OCI-LY1 (cell line): ENCODE measurements around the gene MANBA.

Experiments
- H2AFZ ChIP-seq: fragments of 200-600 bp; sonication (generic), shearing (Covaris generic); 2 replicates; pipeline ENCODE4 v1.6.0; 2014; ENCODE audit warnings: antibody characterized with exemption, mild to moderate bottlenecking, low read length
- H3F3A ChIP-seq: fragments of 200-600 bp; sonication (generic), shearing (Covaris generic); 2 replicates; pipeline ENCODE4 v1.6.0; 2014; ENCODE audit warnings: mild to moderate bottlenecking, antibody characterized with exemption, low read length, moderate library complexity; ENCODE audit not compliant: insufficient read depth
- H3K27ac ChIP-seq: fragments of 200-600 bp; sonication (generic); 2 replicates; pipeline ENCODE4 v1.5.1; 2014; ENCODE audit warnings: low read length, mixed run types, mild to moderate bottlenecking, low read depth; ENCODE audit not compliant: poor library complexity, severe bottlenecking
- H3K27me3 ChIP-seq: fragments of 200-600 bp; sonication (generic); 2 replicates; pipeline ENCODE4 v1.6.0; 2014; ENCODE audit warnings: antibody characterized with exemption, mild to moderate bottlenecking, low read length, moderate library complexity; ENCODE audit not compliant: insufficient read depth
- H3K36me3 ChIP-seq: fragments of 200-600 bp; sonication (generic); 2 replicates; pipeline ENCODE4 v1.6.1; 2014; ENCODE audit warnings: mild to moderate bottlenecking, antibody characterized with exemption, low read length, moderate library complexity, mixed read lengths; ENCODE audit not compliant: insufficient read depth
- H3K4me1 ChIP-seq: fragments of 200-600 bp; sonication (generic); 2 replicates; pipeline ENCODE4 v1.5.1; 2014; ENCODE audit warnings: mild to moderate bottlenecking, low read length, moderate library complexity; ENCODE audit not compliant: insufficient read depth, severe bottlenecking
- H3K4me2 ChIP-seq: fragments of 200-600 bp; sonication (generic), shearing (Covaris generic); 2 replicates; pipeline ENCODE4 v1.6.1; 2014; ENCODE audit warnings: low read length
- H3K4me3 ChIP-seq: fragments of 200-600 bp; sonication (generic); 2 replicates; pipeline ENCODE4 v1.5.1; 2014; ENCODE audit warnings: low read length, low read depth, mild to moderate bottlenecking, mixed read lengths; ENCODE audit not compliant: poor library complexity, severe bottlenecking
- H3K79me2 ChIP-seq: fragments of 200-600 bp; shearing (Covaris generic); 2 replicates; pipeline ENCODE4 v1.6.1; 2016; ENCODE audit warnings: mixed run types, low read length, mixed read lengths; ENCODE audit not compliant: insufficient read depth
- H3K9ac ChIP-seq: fragments of 200-600 bp; sonication (generic), shearing (Covaris generic); 2 replicates; pipeline ENCODE4 v1.6.1; 2014; ENCODE audit warnings: mild to moderate bottlenecking, low read length, mixed read lengths
- H3K9me2 ChIP-seq: fragments of 200-600 bp; sonication (generic), shearing (Covaris generic); 2 replicates; pipeline ENCODE4 v1.6.1; 2014; ENCODE audit warnings: low read depth, mild to moderate bottlenecking, low read length, mixed read lengths
- H3K9me3 ChIP-seq: fragments of 200-600 bp; shearing (Covaris generic); 2 replicates; pipeline ENCODE4 v1.6.1; 2014; ENCODE audit warnings: low read length, mixed read lengths
- H4K20me1 ChIP-seq: fragments of 200-600 bp; sonication (generic), shearing (Covaris generic); 2 replicates; pipeline ENCODE4 v1.6.0; 2016; ENCODE audit warnings: mild to moderate bottlenecking, low read length; ENCODE audit not compliant: insufficient read depth
- CTCF ChIP-seq: fragments of 200-600 bp; sonication (generic), shearing (Covaris generic); IDR thresholded peaks from 2 replicates; pipeline ENCODE4 v1.5.1; 2017; ENCODE audit warnings: mild to moderate bottlenecking, antibody characterized with exemption, low read length, moderate library complexity, mixed read lengths
- EZH2 ChIP-seq: fragments of 200-600 bp; sonication (generic), shearing (Covaris generic); IDR thresholded peaks from 2 replicates; pipeline ENCODE4 v1.8.0; 2017; ENCODE audit warnings: borderline replicate concordance, mixed run types, mild to moderate bottlenecking, antibody characterized with exemption, low read length, moderate library complexity, mixed read lengths

The MANBA gene

GRCh38 chr4:102760645-102761295 lies at the start of gene MANBA:
MANBA (minus strand) TSS chr4:102760968; CDS start chr4:102760894, 74 bp downstream.
- H3K79me2 ChIP-seq, result peaks cover 36% of the 10 kb centered on the region
- TF ChIP-seq EZH2 (no peak), CTCF (no peak)
- H3K9ac ChIP-seq, result peak within 1 kb of the TSS; percentile 83
- H4K20me1 ChIP-seq, result no peaks in the 10 kb centered on the region
- no peaks in the 10 kb centered on the region for H3K36me3 ChIP-seq
- H3K4me3 ChIP-seq, result peak within 1 kb of the TSS; percentile 86
- no peaks in the 10 kb centered on the region for H3F3A ChIP-seq
- H3K27ac ChIP-seq, result peak within 1 kb of the TSS; percentile 70
- H3K4me1 ChIP-seq, result peaks cover 22% of the 10 kb centered on the region
- no peaks in the 10 kb centered on the region for H3K27me3 ChIP-seq
- no peaks in the 10 kb centered on the region for H3K9me2 ChIP-seq
- peak within 1 kb of the TSS; percentile 99 for H2AFZ ChIP-seq
- H3K4me2 ChIP-seq, result peak within 1 kb of the TSS; percentile 99
- H3K9me3 ChIP-seq, result no peaks in the 10 kb centered on the region

- no peaks in the 10 kb centered on the region for H3K9me2 ChIP-seq
- peaks cover 93% of the 10 kb centered on the region for H3K79me2 ChIP-seq
- H3K36me3 ChIP-seq, result peaks cover 92% of the 10 kb centered on the region
- H3F3A ChIP-seq, result no peaks in the 10 kb centered on the region
- no peaks in the 10 kb centered on the region for H3K27me3 ChIP-seq
- no peak overlapping the region for H3K9ac ChIP-seq
- no peaks in the 10 kb centered on the region for H3K9me3 ChIP-seq
- no peak overlapping the region for H3K27ac ChIP-seq
- TF ChIP-seq CTCF, result no peak
- no peak for TF ChIP-seq EZH2
- no peaks in the 10 kb centered on the region for H4K20me1 ChIP-seq
- no peak overlapping the region for H3K4me2 ChIP-seq
- peaks cover 42% of the 10 kb centered on the region for H3K4me1 ChIP-seq
- H3K4me3 ChIP-seq, result no peak overlapping the region
- no peak overlapping the region for H2AFZ ChIP-seq
These were observed 48.9 kb upstream of the MANBA start for GRCh38 chr4:102809691-102810090.

GRCh38 chr4:102809190-102809589 lies 48.4 kb upstream of the MANBA start:
- no peak overlapping the region for H3K9ac ChIP-seq
- no peak for TF ChIP-seq CTCF
- TF ChIP-seq EZH2, result no peak
- H3K9me2 ChIP-seq, result no peaks in the 10 kb centered on the region
- no peaks in the 10 kb centered on the region for H4K20me1 ChIP-seq
- H3K27ac ChIP-seq, result no peak overlapping the region
- H3K79me2 ChIP-seq, result peaks cover 89% of the 10 kb centered on the region
- no peaks in the 10 kb centered on the region for H3K27me3 ChIP-seq
- H3K9me3 ChIP-seq, result no peaks in the 10 kb centered on the region
- H3F3A ChIP-seq, result no peaks in the 10 kb centered on the region
- peaks cover 42% of the 10 kb centered on the region for H3K4me1 ChIP-seq
- peaks cover 92% of the 10 kb centered on the region for H3K36me3 ChIP-seq
- no peak overlapping the region for H3K4me3 ChIP-seq
- no peak overlapping the region for H3K4me2 ChIP-seq
- H2AFZ ChIP-seq, result no peak overlapping the region
